Cortex of kidney (tissue), 1 donor: ENCODE measurements around the gene GDA.

Experiments used
- DNase-seq: peaks from one replicate; lab custom pipeline; 2025; lab: John Stamatoyannopoulos, UW

Gene GDA

GRCh38 chr9:72149231-72149975 is at the start of gene GDA:
Gene GDA, plus strand, starts transcription at chr9:72149440. Its CDS starts 120 bp downstream, at chr9:72149560.
- no peak for DNase-seq

GRCh38 chr9:72102520-72102919 is 46.7 kb upstream of the GDA start:
- DNase-seq = no peak

GRCh38 chr9:72113056-72113455 is 36.2 kb upstream of the GDA start:
- DNase-seq = no peak

- DNase-seq = no peak
Observed at GRCh38 chr9:72119853-72120252, 29.4 kb upstream of the GDA start.

- no peak for DNase-seq
Observed at GRCh38 chr9:72124947-72125346, 24.3 kb upstream of the GDA start.

- DNase-seq = no peak
Observed at GRCh38 chr9:72127753-72128152, 21.5 kb upstream of the GDA start.

- DNase-seq = no peak
Observed at GRCh38 chr9:72128526-72128925, 20.7 kb upstream of the GDA start.

GRCh38 chr9:72129271-72130156 is 19.7 kb upstream of the GDA start:
- DNase-seq = no peak

GRCh38 chr9:72130321-72130720 is 18.9 kb upstream of the GDA start:
- DNase-seq = no peak

- DNase-seq = no peak
Observed at GRCh38 chr9:72131206-72131605, 18.0 kb upstream of the GDA start.

- no peak for DNase-seq
Observed at GRCh38 chr9:72132052-72132451, 17.2 kb upstream of the GDA start.

- no peak for DNase-seq
Observed at GRCh38 chr9:72133365-72134035, 15.7 kb upstream of the GDA start.

- DNase-seq = no peak
Observed at GRCh38 chr9:72134801-72135200, 14.4 kb upstream of the GDA start.

GRCh38 chr9:72137697-72138365 is 11.4 kb upstream of the GDA start:
- no peak for DNase-seq

- no peak for DNase-seq
Observed at GRCh38 chr9:72139226-72139625, 10.0 kb upstream of the GDA start.

- no peak for DNase-seq
Observed at GRCh38 chr9:72140586-72140985, 8.7 kb upstream of the GDA start.

- no peak for DNase-seq
Observed at GRCh38 chr9:72141484-72141883, 7.8 kb upstream of the GDA start.

GRCh38 chr9:72144756-72145492 is 4.3 kb upstream of the GDA start:
- no peak for DNase-seq

GRCh38 chr9:72145733-72146505 is 3.3 kb upstream of the GDA start:
- DNase-seq = no peak

- no peak for DNase-seq
Observed at GRCh38 chr9:72147676-72148075, 1.6 kb upstream of the GDA start.

GRCh38 chr9:72150127-72150526 is 887 bp downstream of the GDA start:
- DNase-seq = no peak
